Left colon (tissue), 2 donors: ENCODE data around the gene ATP2A1. TPM values are rescaled to one million over a fixed set of nuclear protein-coding genes. Genes with fewer than 3 reads are reported as not detected.

ENCODE experiments used
- ATAC-seq: fragments of 200-7000 bp; cut with Tn5 transposase; one replicate; pipeline ENCODE4 v1.9.1; 2020; ENCODE audit warnings: mild to moderate bottlenecking, moderate library complexity
- DNase-seq, 2 donors: peaks; one replicate each; pipeline ENCODE4 v3.0.0-alpha.2; 2020
- intact Hi-C, 2 donors: fragments of 100-400 bp; cut with DNase I in 1 of 2; cut with micrococcal nuclease in 1 of 2; formaldehyde crosslinking; loops; one replicate each; pipeline versions ENCODE4 v1.11.2 to v1.14.0; 2022; cut with DNase I, micrococcal nuclease
- total RNA-seq, 2 donors: library from RNA; stranded (reverse); fragmentation: NEBNext Ultra II Directional; extraction: Animal tissue kit (Norgen Biotek cat#: 25700); gene quantifications; one replicate each; pipeline ENCODE4 v1.2.1, GENCODE V29; 2021
- donor health status: DM: no; HTN: no; CAD: no.
- donor health status: DM: yes; HTN: yes; CAD: no.

The ATP2A1 gene
- total RNA-seq, 2 donors from 2014 or later = 0.47 to 1.3 TPM

- ATAC-seq (no peak), DNase-seq (no peak)
- intact Hi-C loops = no loop called here
Observed at GRCh38 chr16:28899882-28900590, 21.7 kb downstream of the ATP2A1 start.

DNA sequence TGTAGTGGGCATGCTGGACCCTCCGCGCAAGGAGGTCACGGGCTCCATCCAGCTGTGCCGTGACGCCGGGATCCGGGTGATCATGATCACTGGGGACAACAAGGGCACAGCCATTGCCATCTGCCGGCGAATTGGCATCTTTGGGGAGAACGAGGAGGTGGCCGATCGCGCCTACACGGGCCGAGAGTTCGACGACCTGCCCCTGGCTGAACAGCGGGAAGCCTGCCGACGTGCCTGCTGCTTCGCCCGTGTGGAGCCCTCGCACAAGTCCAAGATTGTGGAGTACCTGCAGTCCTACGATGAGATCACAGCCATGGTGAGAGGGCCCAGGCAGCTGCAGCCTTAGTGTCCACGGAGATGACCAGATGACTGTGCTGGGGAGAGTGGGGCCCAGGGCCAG, 22.3 kb downstream of the ATP2A1 start:
- no peak for DNase-seq
- no peak for ATAC-seq
- intact Hi-C loops = no loop called here

DNA sequence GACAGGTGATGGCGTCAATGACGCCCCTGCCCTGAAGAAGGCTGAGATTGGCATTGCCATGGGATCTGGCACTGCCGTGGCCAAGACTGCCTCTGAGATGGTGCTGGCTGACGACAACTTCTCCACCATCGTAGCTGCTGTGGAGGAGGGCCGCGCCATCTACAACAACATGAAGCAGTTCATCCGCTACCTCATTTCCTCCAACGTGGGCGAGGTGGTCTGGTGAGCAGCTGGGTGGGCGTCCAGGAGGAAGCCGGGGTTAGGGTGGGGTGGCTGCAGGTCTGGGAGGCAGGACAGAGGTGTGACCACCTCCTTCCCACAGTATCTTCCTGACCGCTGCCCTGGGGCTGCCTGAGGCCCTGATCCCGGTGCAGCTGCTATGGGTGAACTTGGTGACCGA, 23.6 kb downstream of the ATP2A1 start:
- no peak for DNase-seq
- ATAC-seq = peak; percentile 18
- intact Hi-C loops = no loop called here

- intact Hi-C loops = no loop called here
- no peak for DNase-seq
- peak; percentile 21 for ATAC-seq
Observed at GRCh38 chr16:28902909-28903308, 24.6 kb downstream of the ATP2A1 start.

- intact Hi-C loops = no loop called here
- ATAC-seq (peak; percentile 17), DNase-seq (no peak)
Observed at GRCh38 chr16:28903344-28904042, 25.2 kb downstream of the ATP2A1 start.

- ATAC-seq (no peak), DNase-seq (no peak)
- intact Hi-C loops = no loop called here
Observed at GRCh38 chr16:28904363-28904762, 26.1 kb downstream of the ATP2A1 start.

GRCh38 chr16:28904828-28905227, 26.5 kb downstream of the ATP2A1 start:
- intact Hi-C loops = no loop called here
- DNase-seq (no peak), ATAC-seq (no peak)

DNA sequence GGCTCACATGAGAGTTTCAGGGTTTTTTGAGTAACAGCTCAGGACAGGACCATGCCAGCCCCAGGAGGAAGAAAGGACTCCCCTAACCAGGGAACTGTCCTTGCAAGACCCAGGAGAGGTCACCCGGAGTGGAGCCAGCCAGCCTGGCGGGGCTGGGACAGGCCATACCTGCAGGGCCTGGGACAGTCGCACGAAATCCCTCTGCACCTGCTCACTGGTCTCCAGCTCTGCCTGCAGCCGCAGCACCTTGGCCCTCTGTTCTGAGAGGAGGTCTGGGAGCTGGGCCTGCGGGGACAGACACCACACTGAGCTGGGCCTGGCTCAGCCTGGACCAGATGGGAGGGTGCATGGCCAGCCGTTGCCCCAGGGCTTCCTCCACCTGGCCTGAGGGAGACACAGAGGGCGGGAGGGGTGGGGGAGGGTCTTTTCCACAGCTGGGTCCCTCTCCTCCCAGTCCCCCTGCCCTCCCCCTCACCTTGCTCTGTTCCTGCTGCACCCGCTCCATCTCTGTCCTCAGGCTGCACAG, 27.0 kb downstream of the ATP2A1 start:
- intact Hi-C loops = no loop called here
- no peak for DNase-seq
- ATAC-seq = no peak

DNA sequence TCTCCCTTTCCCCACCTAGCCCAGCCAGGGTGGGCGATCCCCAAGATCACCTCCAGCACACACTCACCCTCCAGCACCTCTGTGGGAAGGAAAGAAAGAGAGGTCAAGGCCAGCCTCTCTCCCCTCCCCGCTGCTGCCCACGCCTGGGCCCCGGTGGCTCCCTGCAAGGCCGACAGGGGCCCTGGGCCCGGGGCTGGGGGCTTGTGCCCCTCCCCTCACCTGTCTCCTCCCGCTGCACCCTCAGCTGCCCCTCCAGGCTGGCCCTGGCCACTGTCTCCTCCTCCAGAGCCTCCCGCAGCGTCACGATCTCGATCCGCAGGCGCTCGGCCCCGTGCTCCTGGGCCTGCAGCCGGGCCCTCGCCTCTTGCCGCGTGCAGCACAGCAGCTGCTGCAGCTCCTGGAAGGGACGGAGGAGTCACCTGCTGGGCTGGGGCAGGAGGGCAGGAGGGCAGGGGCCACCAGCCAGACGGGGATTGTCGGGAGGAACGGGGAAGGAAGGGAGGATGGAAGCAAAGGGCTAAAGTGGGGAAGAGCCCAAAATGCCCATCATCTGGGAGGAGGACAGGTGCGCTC, 27.6 kb downstream of the ATP2A1 start:
- no peak for DNase-seq
- intact Hi-C loops = no loop called here

DNA sequence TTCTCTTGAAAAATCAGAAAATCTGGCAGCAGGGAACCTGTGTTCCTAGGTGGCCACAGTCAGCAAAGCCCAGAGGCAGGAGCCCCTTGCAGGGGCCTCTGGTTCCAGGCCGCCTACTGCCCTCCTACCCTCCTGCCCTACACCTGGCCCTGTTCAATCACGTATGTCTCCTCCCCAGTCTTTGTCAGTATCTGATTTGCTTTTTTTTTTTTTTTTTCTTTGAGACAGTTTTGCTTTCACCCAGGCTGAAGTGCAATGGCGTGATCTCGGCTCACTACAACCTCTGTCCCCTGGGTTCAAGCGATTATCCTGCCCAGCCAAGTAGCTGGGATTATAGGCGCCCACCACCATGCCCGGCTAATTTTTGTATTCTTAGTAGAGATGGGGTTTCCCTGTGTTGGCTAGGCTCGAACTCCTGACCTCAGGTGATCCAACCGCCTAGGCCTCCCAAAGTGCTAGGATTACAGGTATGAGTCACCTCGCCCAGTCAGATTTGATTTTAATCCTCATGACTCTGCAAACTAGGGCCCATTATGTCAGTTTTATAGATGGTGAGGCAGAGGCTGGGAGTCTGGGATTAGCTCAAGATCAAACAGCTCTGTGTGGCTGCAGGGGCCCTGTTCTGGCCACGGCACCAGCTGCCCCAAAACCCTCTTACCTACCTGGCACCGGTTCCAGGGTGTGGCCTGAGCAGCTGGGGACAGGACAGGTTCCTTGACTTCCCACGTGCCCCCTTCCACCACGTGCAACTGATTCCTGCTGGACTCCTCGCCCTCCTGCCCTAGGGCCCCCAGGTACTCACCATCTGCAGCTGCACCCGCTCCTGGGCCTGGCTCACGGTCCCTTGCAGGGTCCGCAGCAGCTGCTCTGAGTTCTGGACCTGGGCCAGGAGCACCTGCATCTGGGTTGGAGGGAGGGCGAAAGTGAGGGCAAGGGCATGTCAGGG, 32.1 kb downstream of the ATP2A1 start:
- intact Hi-C loops = no loop called here
- ATAC-seq (peak; percentile 82), DNase-seq (peak; percentile 68 to 84)

More for the DNA sequence above, 27.6 kb downstream of the ATP2A1 start:
- no peak for ATAC-seq

DNA sequence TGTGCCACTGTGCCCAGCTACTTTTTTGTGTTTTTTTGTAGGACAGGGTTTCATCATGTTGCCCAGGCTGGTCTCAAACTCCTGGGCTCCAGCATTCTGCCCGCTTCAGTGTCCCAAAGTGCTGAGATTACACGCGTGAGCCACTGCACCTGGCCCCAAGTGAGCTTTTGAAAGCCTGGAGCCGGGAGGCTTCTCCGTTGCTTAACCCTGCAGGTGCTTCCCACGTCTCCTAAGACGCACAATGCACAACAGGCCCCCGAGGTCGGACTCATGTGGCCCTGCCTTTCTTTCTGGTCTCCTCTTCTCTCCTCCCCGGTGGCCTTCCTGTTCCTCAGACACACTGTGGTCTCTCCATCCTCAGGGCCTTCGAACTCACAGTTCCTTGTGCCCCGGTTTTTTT, 34.3 kb downstream of the ATP2A1 start:
- ATAC-seq (no peak), DNase-seq (no peak)
- intact Hi-C loops = no loop called here

DNA sequence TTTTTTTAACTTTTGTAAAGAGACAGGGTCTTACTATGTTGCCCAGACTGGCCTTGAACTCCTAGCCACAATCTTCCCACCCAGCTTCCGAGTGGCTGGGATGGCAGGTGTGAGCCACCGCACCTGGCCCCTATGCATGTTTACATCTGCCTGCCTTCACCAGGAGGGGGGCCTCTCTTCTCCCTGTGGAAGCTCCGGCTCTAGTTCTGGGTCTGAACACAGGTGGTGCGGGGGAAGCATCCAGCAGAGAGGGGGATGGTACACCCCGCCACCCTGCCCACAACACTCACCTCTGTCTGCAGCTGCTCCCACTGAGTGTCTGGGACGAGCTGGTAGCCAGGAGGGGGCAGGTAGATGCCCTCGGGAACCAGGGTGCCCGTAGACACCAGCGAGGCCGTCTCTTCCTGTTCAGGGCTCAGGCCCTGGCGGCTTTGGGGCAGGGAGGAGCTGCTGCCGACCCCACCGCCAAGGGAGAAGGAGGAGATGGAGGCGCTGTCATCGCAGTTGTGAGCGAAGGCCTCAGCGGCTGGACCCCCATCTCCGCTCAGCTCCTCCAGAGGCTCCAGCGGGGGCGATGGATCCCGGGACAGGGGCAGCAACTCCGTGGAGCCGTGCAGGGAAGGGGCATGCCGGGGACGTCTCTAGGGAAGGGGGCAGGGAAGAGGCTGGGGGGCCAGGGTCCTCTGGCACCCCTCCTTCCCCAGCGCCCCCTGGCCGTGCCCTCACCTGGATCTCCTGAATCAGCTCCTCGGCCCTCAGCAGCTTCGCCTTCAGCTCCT, 35.8 kb downstream of the ATP2A1 start:
- no peak for DNase-seq
- intact Hi-C loops = no loop called here
- ATAC-seq = no peak

- DNase-seq (no peak), ATAC-seq (no peak)
- intact Hi-C loops = no loop called here
Observed at GRCh38 chr16:28915181-28915580, 36.9 kb downstream of the ATP2A1 start.

GRCh38 chr16:28917095-28917494, 38.8 kb downstream of the ATP2A1 start:
- no peak for ATAC-seq
- intact Hi-C loops = no loop called here

DNA sequence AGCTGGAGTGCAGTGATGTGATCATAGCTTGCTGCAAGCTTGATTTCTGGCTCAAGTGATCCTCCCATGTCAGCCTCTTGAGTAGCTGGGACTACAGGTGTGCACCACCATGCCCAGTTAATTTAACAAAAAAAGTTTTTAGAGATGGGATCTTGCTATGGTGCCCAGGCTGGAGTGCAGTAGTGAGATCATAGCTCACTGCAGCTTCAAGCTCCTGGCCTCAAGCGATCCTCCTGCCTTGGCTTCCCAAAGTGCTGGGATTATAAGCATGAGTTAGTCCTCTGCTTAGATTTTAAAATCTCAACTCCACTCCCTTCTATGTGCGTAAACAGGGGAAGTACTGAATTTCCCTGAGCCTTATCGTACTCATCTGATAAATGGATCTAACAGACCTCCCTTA, 40.4 kb downstream of the ATP2A1 start:
- ATAC-seq (no peak), DNase-seq (no peak)
- intact Hi-C loops = no loop called here

More at GRCh38 chr16:28917095-28917494, 38.8 kb downstream of the ATP2A1 start:
- DNase-seq = no peak

GRCh38 chr16:28923231-28923587, 44.9 kb downstream of the ATP2A1 start:
- intact Hi-C loops = no loop called here

GRCh38 chr16:28923652-28924398, 45.5 kb downstream of the ATP2A1 start:
- DNase-seq = peak; percentile 71 to 73
- ATAC-seq = peak; percentile 34
- intact Hi-C loops = no loop called here

More at GRCh38 chr16:28923231-28923587, 44.9 kb downstream of the ATP2A1 start:
- DNase-seq (no peak), ATAC-seq (no peak)

DNA sequence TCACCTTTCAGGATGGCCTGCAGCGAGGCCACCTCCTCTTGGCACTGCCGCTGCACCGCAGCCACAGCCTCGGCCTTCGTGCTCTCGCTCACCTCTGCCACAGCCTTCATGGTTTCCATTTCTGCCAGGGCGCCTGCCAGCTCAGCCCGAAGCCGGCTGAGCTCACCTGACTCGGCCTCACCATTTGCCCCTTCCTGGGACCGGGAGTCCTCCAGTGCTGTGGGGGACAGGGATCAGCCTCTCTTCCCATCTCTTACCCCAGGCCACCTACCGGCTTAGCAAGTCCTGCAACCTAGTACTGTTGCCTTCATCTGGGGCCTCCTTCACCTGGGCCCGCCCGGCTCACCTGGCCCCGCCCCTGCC, 46.1 kb downstream of the ATP2A1 start:
- ATAC-seq = no peak
- intact Hi-C loops = no loop called here
- DNase-seq = no peak
